C4-2B (cell line): ENCODE measurements around the gene MARS1.

Experiments
- ZFX ChIP-seq: fragments of 450-650 bp; IDR thresholded peaks from 2 replicates; pipeline ENCODE4 v1.6.1; 2017
- TF ChIP-seq, protein P1 (sequence below): fragments of 450-650 bp; conservative IDR thresholded peaks from 2 replicates; pipeline ENCODE4 v1.5.1; 2017; ENCODE audit warnings: mild to moderate bottlenecking

- TF ChIP-seq, protein P1, sequence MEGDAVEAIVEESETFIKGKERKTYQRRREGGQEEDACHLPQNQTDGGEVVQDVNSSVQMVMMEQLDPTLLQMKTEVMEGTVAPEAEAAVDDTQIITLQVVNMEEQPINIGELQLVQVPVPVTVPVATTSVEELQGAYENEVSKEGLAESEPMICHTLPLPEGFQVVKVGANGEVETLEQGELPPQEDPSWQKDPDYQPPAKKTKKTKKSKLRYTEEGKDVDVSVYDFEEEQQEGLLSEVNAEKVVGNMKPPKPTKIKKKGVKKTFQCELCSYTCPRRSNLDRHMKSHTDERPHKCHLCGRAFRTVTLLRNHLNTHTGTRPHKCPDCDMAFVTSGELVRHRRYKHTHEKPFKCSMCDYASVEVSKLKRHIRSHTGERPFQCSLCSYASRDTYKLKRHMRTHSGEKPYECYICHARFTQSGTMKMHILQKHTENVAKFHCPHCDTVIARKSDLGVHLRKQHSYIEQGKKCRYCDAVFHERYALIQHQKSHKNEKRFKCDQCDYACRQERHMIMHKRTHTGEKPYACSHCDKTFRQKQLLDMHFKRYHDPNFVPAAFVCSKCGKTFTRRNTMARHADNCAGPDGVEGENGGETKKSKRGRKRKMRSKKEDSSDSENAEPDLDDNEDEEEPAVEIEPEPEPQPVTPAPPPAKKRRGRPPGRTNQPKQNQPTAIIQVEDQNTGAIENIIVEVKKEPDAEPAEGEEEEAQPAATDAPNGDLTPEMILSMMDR: no peak
- TF ChIP-seq ZFX: no peak
Observed at GRCh38 chr12:57522887-57523705, 35.2 kb downstream of the MARS1 start.
